CD4-positive, alpha-beta T cell (primary cell): ENCODE results near the gene RNF157. TPM values are rescaled to one million over a fixed set of nuclear protein-coding genes. Genes with fewer than 3 reads are reported as not detected.

Experiments used
- ATAC-seq: fragments of 200-7000 bp; cut with Tn5 transposase; one replicate; pipeline ENCODE4 v1.10.0; 2022; ENCODE audit warnings: mild to moderate bottlenecking; ENCODE audit not compliant: poor library complexity
- CTCF ChIA-PET: fragments of 350-600 bp; sonication (Branson Sonifier 250); formaldehyde crosslinking; loops from one replicate; lab custom pipeline; 2021; ENCODE audit warnings: antibody characterized with exemption, inconsistent platforms; lab: Charles Lee
- POLR2A ChIA-PET: fragments of 350-600 bp; sonication (Branson Sonifier 250); formaldehyde crosslinking; loops from one replicate; lab custom pipeline; 2021; ENCODE audit warnings: antibody characterized with exemption, inconsistent platforms; lab: Charles Lee
- DNase-seq, 14 experiments: peaks; one replicate each; pipeline ENCODE4 v3.0.0-alpha.2; 2013 to 2020; ENCODE audit warnings: mixed read lengths in 2 of 14
- H3K27ac ChIP-seq, 2 donors: one replicate each; pipeline versions ENCODE4 v1.5.1 to v1.7.0; 2013; ENCODE audit warnings: low read length in 2 of 2, low read depth in 1 of 2, mild to moderate bottlenecking in 1 of 2
- H3K27me3 ChIP-seq, 2 experiments: 1 replicate in 1 of 2; 2 replicates in 1 of 2; pipeline versions ENCODE4 v1.6.1 to v1.7.0; 2013; ENCODE audit warnings: low read length in 2 of 2, control low read depth in 1 of 2, mild to moderate bottlenecking in 1 of 2, moderate library complexity in 1 of 2; ENCODE audit not compliant: insufficient read depth in 2 of 2, control insufficient read depth in 1 of 2
- H3K36me3 ChIP-seq: one replicate; pipeline ENCODE4 v1.6.1; 2013; ENCODE audit warnings: low read length, control low read depth; ENCODE audit not compliant: insufficient read depth
- H3K4me1 ChIP-seq: one replicate; pipeline ENCODE4 v1.6.1; 2013; ENCODE audit warnings: low read length, control low read depth; ENCODE audit not compliant: insufficient read depth
- H3K4me3 ChIP-seq: one replicate; pipeline ENCODE4 v1.5.1; 2013; ENCODE audit warnings: mild to moderate bottlenecking, low read length, moderate library complexity
- H3K9me3 ChIP-seq, 2 experiments: 1 replicate in 1 of 2; 2 replicates in 1 of 2; pipeline versions ENCODE4 v1.6.1 to v1.7.0; 2013; ENCODE audit warnings: low read length in 2 of 2, mild to moderate bottlenecking in 2 of 2, control low read depth in 1 of 2, moderate library complexity in 1 of 2; ENCODE audit not compliant: control insufficient read depth in 1 of 2, insufficient read depth in 1 of 2
- H3K27ac Mint-ChIP-seq: one replicate; pipeline ENCODE4 v1.8.0; 2020; ENCODE audit warnings: mixed read lengths
- H3K27me3 Mint-ChIP-seq: one replicate; pipeline ENCODE4 v1.8.0; 2021; ENCODE audit warnings: mixed read lengths
- H3K36me3 Mint-ChIP-seq: one replicate; pipeline ENCODE4 v1.8.0; 2021; ENCODE audit warnings: low read depth, mixed read lengths
- H3K4me1 Mint-ChIP-seq: one replicate; pipeline ENCODE4 v1.8.0; 2021; ENCODE audit warnings: low read depth, mixed read lengths
- H3K4me3 Mint-ChIP-seq: one replicate; pipeline ENCODE4 v1.8.0; 2020; ENCODE audit warnings: mild to moderate bottlenecking, mixed read lengths
- H3K9me3 Mint-ChIP-seq: one replicate; pipeline ENCODE4 v1.8.0; 2020; ENCODE audit warnings: mixed read lengths
- CTCF ChIP-seq: fragments of 200-600 bp; IDR thresholded peaks from one replicate; pipeline ENCODE4 v1.8.0; 2022; ENCODE audit warnings: antibody characterized with exemption, mild to moderate bottlenecking
- intact Hi-C, 2 experiments: fragments of 100-400 bp; cut with DNase I in 1 of 2; cut with micrococcal nuclease in 1 of 2; formaldehyde crosslinking; loops; one replicate each; pipeline versions ENCODE4 v1.15.1 to v1.9.0; 2023 to 2025; cut with DNase I, micrococcal nuclease
- total RNA-seq, 174 experiments: library from RNA in 2 of 174; stranded (reverse) in 2 of 174; gene quantifications; one replicate each; pipeline ENCODE4 v1.2.3 and lab custom pipeline; 2021 to 2026

The RNF157 gene
- total RNA-seq, 2 experiments from 2014 or later: 18.5 to 21.1 TPM

GRCh38 chr17:76236603-76237002, 3.7 kb downstream of the RNF157 start:
- no peak overlapping the region for H3K4me3 ChIP-seq
- no peak for TF ChIP-seq CTCF
- Mint-ChIP-seq H3K4me3 (no peak overlapping the region), H3K4me1 (peaks cover 47% of the 10 kb centered on the region), H3K27me3 (no peaks in the 10 kb centered on the region), H3K9me3 (no peaks in the 10 kb centered on the region), H3K36me3 (peaks cover 6% of the 10 kb centered on the region), H3K27ac (no peak overlapping the region)
- ATAC-seq (no peak), DNase-seq (no peak)
- ChIA-PET POLR2A (no interaction called here), CTCF (interaction anchor here (0.9 to 2.4 kb wide), 4 partner anchors 10 to 115 kb away, joined by 4 to 14 read pairs (median 4); no protein-coding TSS in a partner anchor)
- H3K4me1 ChIP-seq: peaks cover 28% of the 10 kb centered on the region
- intact Hi-C loops: loop anchor here in 1 of 2 experiments (5.0 kb wide), 1 partner anchor 39 kb away; no protein-coding TSS in a partner anchor
- H3K36me3 ChIP-seq: no peaks in the 10 kb centered on the region
- peak overlapping the region in 1 of 2 donors; percentile 25 for H3K27ac ChIP-seq
- no peaks in the 10 kb centered on the region for H3K9me3 ChIP-seq
- H3K27me3 ChIP-seq: no peaks in the 10 kb centered on the region

DNA sequence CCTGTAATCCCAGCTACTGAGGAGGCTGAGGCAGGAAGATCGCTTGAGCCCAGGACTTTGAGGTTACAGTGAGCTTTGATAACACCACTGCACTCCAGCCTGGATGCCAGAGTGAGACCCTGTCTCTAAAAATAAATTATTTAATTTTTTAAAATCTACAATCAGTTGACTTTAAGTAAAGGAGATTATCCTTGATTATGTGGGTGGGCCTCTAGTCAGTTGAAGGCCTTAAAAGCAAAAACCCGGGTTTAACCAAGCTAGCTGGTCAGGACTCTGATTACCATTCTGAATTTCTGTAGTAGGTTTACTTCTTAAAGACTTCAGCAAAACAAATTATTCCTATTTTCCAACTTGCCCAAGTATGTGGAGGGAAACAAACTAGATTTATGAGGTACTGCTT, 4.4 kb downstream of the RNF157 start:
- H3K27me3 Mint-ChIP-seq: no peaks in the 10 kb centered on the region
- H3K4me1 ChIP-seq: peaks cover 21% of the 10 kb centered on the region
- ATAC-seq (no peak), DNase-seq (no peak)
- no peaks in the 10 kb centered on the region for H3K9me3 ChIP-seq
- H3K4me1 Mint-ChIP-seq: peaks cover 43% of the 10 kb centered on the region
- ChIA-PET POLR2A (interaction anchor here (0.6 kb wide), 1 partner anchor 11 kb away, joined by 4 read pairs; no protein-coding TSS in a partner anchor), CTCF (interaction anchor here (1.8 to 2.2 kb wide), 2 partner anchors 11 to 114 kb away, joined by 4 to 5 read pairs; no protein-coding TSS in a partner anchor)
- intact Hi-C loops: loop anchor here in 1 of 2 experiments (5.0 kb wide), 1 partner anchor 39 kb away; no protein-coding TSS in a partner anchor
- TF ChIP-seq CTCF: no peak
- H3K4me3 ChIP-seq: no peak overlapping the region
- peaks cover 6% of the 10 kb centered on the region for H3K36me3 Mint-ChIP-seq
- H3K4me3 Mint-ChIP-seq: no peak overlapping the region
- no peaks in the 10 kb centered on the region for H3K9me3 Mint-ChIP-seq
- H3K27me3 ChIP-seq: no peaks in the 10 kb centered on the region
- H3K36me3 ChIP-seq: no peaks in the 10 kb centered on the region
- H3K27ac ChIP-seq: no peak overlapping the region
- no peak overlapping the region for H3K27ac Mint-ChIP-seq

DNA sequence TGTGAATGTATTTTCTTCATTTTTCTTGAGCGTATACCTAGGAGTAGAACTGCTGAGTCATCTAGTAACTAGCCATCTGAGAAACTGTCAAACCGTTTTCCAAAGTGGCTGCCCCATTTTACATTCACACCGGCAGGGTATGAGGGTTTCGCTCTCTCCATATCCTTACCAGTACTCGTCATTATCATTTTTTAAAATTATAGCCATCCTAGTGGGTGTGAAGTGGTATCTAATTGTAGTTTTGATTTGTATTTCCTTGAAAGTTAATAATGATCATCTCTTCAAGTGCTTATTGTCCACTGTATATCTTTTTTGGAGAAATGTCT, 6.0 kb downstream of the RNF157 start:
- Mint-ChIP-seq H3K9me3 (no peaks in the 10 kb centered on the region), H3K4me3 (no peak overlapping the region), H3K27ac (no peak overlapping the region), H3K27me3 (no peaks in the 10 kb centered on the region), H3K36me3 (peaks cover 4% of the 10 kb centered on the region), H3K4me1 (peaks cover 51% of the 10 kb centered on the region)
- TF ChIP-seq CTCF: no peak
- DNase-seq (no peak), ATAC-seq (no peak)
- ChIA-PET POLR2A (no interaction called here), CTCF (interaction anchor here (1.3 kb wide), 2 partner anchors 45 to 113 kb away, joined by 3 to 4 read pairs; no protein-coding TSS in a partner anchor)
- Histone ChIP-seq H3K9me3 (no peaks in the 10 kb centered on the region), H3K27me3 (no peaks in the 10 kb centered on the region), H3K4me1 (peaks cover 11% of the 10 kb centered on the region), H3K36me3 (no peaks in the 10 kb centered on the region), H3K27ac (no peak overlapping the region), H3K4me3 (no peak overlapping the region)
- intact Hi-C loops: no loop called here
